CD1c-positive myeloid dendritic cell (primary cell): ENCODE measurements around the gene FAM187B.

Source experiments
- DNase-seq: peaks from one replicate; pipeline ENCODE4 v3.0.0-alpha.2; 2016; ENCODE audit errors: extremely low spot score

Gene FAM187B

DNA sequence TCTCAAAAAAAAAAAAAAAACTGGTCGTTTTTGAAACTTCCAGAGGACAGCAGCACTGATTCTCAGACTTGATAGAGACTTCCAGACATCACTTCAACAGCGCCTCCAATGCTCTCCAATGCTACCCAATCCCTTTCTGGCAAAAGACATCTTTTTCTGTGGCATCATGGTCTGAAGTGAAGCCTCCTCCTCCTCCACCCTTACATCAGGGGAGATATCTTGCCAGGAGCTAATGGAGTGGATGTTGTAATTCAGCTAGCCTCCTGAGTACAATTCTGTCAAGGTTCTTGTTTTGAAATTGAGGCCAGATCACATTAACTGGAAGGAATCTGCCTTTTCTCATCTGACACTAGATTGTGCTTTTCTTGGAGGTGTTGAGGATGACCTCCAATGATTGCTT is 49.8 kb downstream of the FAM187B start:
- peak; percentile 4 for DNase-seq

DNA sequence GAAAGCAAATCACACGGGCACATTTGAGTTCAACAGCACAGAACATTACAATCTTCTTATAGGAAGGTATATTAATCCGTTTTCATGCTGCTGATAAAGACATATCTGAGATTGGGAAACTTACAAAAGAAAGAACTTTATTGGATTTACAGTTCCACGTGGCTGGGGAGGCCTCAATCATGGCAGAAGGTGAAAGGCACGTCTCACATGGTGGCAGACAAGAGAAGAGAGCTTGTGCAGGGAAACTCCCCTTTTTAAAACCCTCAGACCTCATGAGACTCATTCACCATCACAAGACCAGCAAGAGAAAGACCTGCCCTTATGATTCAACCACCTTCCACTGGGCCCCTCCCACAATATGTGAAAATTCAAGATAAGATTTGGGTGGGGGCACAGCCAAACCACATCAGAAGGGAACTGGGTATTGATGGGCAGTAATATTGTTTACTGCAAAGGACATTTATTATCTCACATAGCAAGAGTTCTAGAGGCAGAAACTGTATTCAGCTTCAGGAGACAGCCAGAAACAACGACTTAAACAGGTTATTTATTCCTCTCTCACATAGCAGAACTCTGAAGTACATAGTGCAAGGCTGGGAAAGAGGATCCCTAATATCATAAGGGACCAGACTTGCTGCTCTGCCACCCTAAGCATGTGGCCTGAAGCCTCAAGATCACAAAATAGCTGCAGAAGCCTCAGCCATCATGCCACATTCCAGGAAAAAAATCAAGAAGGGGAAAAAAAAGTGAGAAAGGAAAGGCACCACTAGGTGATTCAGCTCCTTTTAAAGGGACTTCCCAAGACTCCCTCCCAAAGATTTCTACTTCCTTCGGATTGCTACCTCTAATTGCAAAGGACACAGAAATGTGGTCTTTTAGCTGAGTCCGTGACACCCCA is 50.9 kb downstream of the FAM187B start:
- DNase-seq = no peak

DNA sequence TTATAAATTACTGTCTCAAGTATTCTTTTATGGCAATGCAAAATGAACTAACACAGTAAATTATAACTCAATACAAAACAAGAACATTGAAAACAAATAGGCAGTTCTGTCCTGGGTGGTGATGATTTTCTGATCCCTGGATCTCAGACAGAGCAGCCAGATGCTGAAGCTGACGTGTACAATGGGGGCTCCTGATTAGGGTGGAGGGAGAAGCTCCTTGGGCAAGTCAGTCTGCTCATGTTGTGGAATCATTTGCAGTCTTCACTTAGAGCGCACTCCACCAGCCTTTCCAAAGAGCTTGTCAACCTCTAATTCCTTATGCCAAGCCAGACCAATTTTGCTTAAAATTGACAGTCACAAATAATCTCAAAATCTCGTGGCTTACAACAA is 52.4 kb downstream of the FAM187B start:
- DNase-seq = no peak
